Ovary (tissue), 9 donors: Measurements from ENCODE around the gene ZNF503. TPM values are rescaled to one million over a fixed set of nuclear protein-coding genes. Genes with fewer than 3 reads are reported as not detected.

Experiments used
- DNase-seq, 5 donors: peaks; one replicate each; pipeline ENCODE4 v3.0.0-alpha.2; 2019 to 2020
- H3K27ac ChIP-seq, 2 donors: fragments of 200-600 bp; one replicate each; pipeline versions ENCODE4 v1.5.1 to v1.8.0; 2019 to 2022
- H3K27me3 ChIP-seq: fragments of 200-600 bp; one replicate; pipeline ENCODE4 v1.8.0; 2022
- H3K36me3 ChIP-seq: fragments of 200-600 bp; sonication (generic); one replicate; pipeline ENCODE4 v1.5.1; 2019
- H3K4me1 ChIP-seq: one replicate; pipeline ENCODE4 v1.8.1; 2013; ENCODE audit warnings: mild to moderate bottlenecking, moderate library complexity; ENCODE audit not compliant: insufficient read depth
- H3K4me3 ChIP-seq: fragments of 200-600 bp; sonication (generic); one replicate; pipeline ENCODE4 v1.5.1; 2017
- H3K9me3 ChIP-seq, 2 donors: fragments of 200-600 bp in 1 of 2; sonication (generic) in 1 of 2; one replicate each; pipeline versions ENCODE4 v1.5.1 to v1.8.1; 2013 to 2019; ENCODE audit warnings: mild to moderate bottlenecking in 1 of 2, moderate library complexity in 1 of 2
- EP300 ChIP-seq: sonication (generic); formaldehyde crosslinking; IDR thresholded peaks from one replicate; pipeline ENCODE4 v1.6.1; 2017; ENCODE audit warnings: antibody characterized with exemption
- POLR2A ChIP-seq: fragments of 450-650 bp; IDR thresholded peaks from one replicate; pipeline ENCODE4 v1.6.1; 2017; ENCODE audit warnings: antibody characterized with exemption, mild to moderate bottlenecking, moderate library complexity
- WGBS, 3 donors: extraction: QIAGEN DNeasy Blood & Tissue Kit in 1 of 3; methylation state at CpG; one replicate each; pipeline versions ENCODE4 v1.1.5 to v1.1.7; 2013 to 2017; 5-methylcytosine and 5-hydroxymethylcytosine counted together
- intact Hi-C, 4 donors: fragments of 100-400 bp; cut with DNase I; formaldehyde crosslinking; loops; one replicate each; pipeline versions ENCODE4 v1.11.0 to v1.15.1; 2022 to 2023
- polyA plus RNA-seq, 2 donors: library from polyadenylated mRNA; stranded (reverse); fragments of 200-250 nt in 1 of 2; fragments of 350-450 nt in 1 of 2; fragmentation: Illumina TruSeq in 1 of 2; extraction: RNeasy Lipid Tissue Mini Kit (QIAGEN cat#74804) in 1 of 2; gene quantifications; one replicate each; pipeline ENCODE4 v1.2.3, GENCODE V29; 2013 to 2014
- total RNA-seq, 7 donors: library from RNA; depleted of rRNA in 2 of 7; stranded (reverse); fragments of >200 nt in 2 of 7; fragmentation: NEBNext Ultra II Directional in 3 of 7; extraction: Animal tissue kit (Norgen Biotek cat#: 25700) in 3 of 7; gene quantifications; one replicate each; pipeline versions ENCODE4 v1.1.0 to v1.2.4, GENCODE V29; 2016 to 2023
- TF ChIP-seq, protein P1 (sequence below), 3 donors: fragments of 450-650 bp in 2 of 3; fragments of 200-600 bp in 1 of 3; IDR thresholded peaks; one replicate each; pipeline versions ENCODE4 v1.5.1 to v1.8.0; 2016 to 2022; ENCODE audit warnings: antibody characterized with exemption in 3 of 3, mild to moderate bottlenecking in 1 of 3
- donor health status: DM: no; HTN: no; CAD: no; lungs with moderate emphysema.
- donor health status: DM: no; HTN: no; CAD: no.
- donor health status: Bipolar disorder and iron deficiency.
- donor health status: DM: yes; HTN: yes; CAD: no.
- donor health status: DM: no; HTN: no; CAD: no.
- donor health status: DM: yes; HTN: yes; CAD: no.

ZNF503 gene
- total and polyA plus RNA-seq, 9 donors = 21.1 to 221 (median 82.2) TPM

DNA sequence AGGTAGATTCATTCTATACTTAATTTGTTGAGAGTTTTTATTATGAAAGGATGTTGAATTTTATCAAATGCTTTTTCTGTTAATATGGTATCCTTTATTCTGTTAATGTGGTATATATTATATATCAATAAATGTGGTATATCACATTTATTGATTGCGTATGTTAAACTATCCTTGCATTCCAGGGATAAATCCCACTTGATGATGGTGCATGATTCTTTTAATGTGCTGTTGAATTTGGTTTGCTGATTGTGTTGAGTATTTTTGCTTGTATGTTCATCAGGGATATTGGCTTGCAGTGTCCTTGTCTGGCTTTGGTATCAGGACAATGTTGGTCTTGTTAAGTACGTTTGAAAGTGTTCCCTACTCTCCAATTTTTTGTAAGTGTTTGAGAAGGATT lies 41.8 kb upstream of the ZNF503 start:
- TF ChIP-seq, protein P1, sequence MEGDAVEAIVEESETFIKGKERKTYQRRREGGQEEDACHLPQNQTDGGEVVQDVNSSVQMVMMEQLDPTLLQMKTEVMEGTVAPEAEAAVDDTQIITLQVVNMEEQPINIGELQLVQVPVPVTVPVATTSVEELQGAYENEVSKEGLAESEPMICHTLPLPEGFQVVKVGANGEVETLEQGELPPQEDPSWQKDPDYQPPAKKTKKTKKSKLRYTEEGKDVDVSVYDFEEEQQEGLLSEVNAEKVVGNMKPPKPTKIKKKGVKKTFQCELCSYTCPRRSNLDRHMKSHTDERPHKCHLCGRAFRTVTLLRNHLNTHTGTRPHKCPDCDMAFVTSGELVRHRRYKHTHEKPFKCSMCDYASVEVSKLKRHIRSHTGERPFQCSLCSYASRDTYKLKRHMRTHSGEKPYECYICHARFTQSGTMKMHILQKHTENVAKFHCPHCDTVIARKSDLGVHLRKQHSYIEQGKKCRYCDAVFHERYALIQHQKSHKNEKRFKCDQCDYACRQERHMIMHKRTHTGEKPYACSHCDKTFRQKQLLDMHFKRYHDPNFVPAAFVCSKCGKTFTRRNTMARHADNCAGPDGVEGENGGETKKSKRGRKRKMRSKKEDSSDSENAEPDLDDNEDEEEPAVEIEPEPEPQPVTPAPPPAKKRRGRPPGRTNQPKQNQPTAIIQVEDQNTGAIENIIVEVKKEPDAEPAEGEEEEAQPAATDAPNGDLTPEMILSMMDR (IDR thresholded peaks at IDR 0.05) = no peak
- no peak for TF ChIP-seq POLR2A
- no peak for TF ChIP-seq EP300
- no peak for DNase-seq
- Histone ChIP-seq H3K36me3 (no peaks in the 10 kb centered on the region), H3K4me1 (peaks cover 1% of the 10 kb centered on the region), H3K27me3 (no peaks in the 10 kb centered on the region), H3K9me3 (peaks cover 0 to 7% of the 10 kb centered on the region in 2 donors), H3K4me3 (no peak overlapping the region), H3K27ac (no peak overlapping the region)
- 94 to 97% (median 96%) methylated on average over 2 of the region's 2 CpGs for WGBS, 3 donors
- intact Hi-C loops = no loop called here

DNA sequence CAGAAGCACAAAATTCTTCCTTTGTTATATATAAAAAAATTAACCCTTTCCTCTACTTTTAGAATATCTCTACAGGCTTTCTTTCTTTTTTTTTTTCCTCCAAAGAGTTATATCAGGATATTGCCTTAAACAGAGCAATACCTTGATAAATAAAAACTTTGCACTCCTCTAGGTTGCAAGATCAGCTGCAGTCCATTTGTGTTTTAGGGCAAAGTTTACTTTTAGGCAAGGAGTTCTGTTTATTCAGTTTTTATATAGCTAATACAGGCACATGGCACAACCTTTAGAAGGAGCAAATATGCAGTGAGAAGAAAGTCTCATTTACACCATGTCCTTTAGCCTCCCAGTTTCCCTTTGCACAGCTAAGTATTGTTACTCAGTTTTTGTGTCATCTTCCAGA lies 40.1 kb upstream of the ZNF503 start:
- no peak overlapping the region for H3K4me3 ChIP-seq
- TF ChIP-seq POLR2A (no peak), EP300 (no peak)
- TF ChIP-seq, protein P1 (IDR thresholded peaks at IDR 0.05) = no peak
- intact Hi-C loops = no loop called here
- H3K36me3 ChIP-seq = no peaks in the 10 kb centered on the region
- peaks cover 0 to 7% of the 10 kb centered on the region in 2 donors for H3K9me3 ChIP-seq
- no peaks in the 10 kb centered on the region for H3K4me1 ChIP-seq
- no peaks in the 10 kb centered on the region for H3K27me3 ChIP-seq
- H3K27ac ChIP-seq = no peak overlapping the region
- DNase-seq = no peak

DNA sequence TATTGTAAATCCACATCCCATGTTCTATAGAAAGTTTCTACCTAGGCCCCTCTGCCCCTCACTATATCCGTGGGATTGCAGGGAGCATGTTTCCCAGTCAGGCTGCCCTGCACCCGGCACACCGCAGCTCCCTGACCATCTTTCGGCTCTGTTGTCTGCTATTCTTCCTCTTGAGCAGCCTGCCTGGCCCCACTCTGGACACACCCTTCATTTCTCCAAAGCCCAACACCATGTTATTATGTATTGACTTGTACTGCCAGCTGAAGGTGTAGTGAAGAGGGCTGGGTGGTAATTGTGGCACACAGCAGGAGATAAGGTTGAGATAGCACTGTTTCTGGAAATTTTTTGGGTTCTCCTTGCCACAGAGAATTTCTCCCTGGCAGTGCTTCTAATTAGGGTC lies 39.6 kb upstream of the ZNF503 start:
- H3K4me1 ChIP-seq = no peaks in the 10 kb centered on the region
- TF ChIP-seq, protein P1 (IDR thresholded peaks at IDR 0.05) = no peak
- TF ChIP-seq EP300 (no peak), POLR2A (no peak)
- no peak overlapping the region for H3K4me3 ChIP-seq
- WGBS, 3 donors = 86 to 96% (median 93%) methylated on average over 4 of the region's 4 CpGs
- DNase-seq = no peak
- intact Hi-C loops = no loop called here
- no peaks in the 10 kb centered on the region for H3K36me3 ChIP-seq
- H3K9me3 ChIP-seq = peaks cover 0 to 7% of the 10 kb centered on the region in 2 donors
- H3K27ac ChIP-seq = no peak overlapping the region
- no peaks in the 10 kb centered on the region for H3K27me3 ChIP-seq

DNA sequence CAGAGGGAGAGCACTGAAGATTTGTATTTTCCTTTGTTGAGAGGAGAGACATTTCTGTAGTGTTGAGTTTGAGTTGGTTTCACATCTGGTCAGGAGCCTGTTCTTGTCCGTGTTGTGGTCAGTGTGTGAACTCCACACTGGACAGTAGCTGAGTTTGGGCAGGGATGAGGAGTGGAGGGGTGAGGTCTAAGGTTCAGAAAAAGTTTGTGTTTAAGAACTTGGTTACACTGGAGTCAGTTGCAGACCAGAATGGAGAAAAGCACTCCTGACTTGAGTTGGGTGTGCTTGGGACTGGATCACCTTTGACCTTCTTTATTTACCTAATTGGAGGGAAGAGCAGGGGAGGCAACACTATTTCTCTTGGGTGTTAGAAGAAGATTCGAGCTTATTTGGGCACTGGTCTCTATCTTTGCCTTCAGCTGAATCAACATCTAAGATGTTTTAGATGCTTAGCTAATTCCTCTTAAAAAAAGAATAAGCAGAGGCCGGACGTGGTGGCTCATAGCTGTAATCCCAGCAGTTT lies 38.8 kb upstream of the ZNF503 start:
- H3K4me1 ChIP-seq = no peaks in the 10 kb centered on the region
- 93 to 96% (median 94%) methylated on average over 4 of the region's 4 CpGs for WGBS, 3 donors
- no peak overlapping the region for H3K27ac ChIP-seq
- H3K4me3 ChIP-seq = no peak overlapping the region
- no peaks in the 10 kb centered on the region for H3K36me3 ChIP-seq
- peaks cover 0 to 7% of the 10 kb centered on the region in 2 donors for H3K9me3 ChIP-seq
- no peak for TF ChIP-seq EP300
- TF ChIP-seq, protein P1 (IDR thresholded peaks at IDR 0.05) = no peak
- no peak for TF ChIP-seq POLR2A
- H3K27me3 ChIP-seq = no peaks in the 10 kb centered on the region
- intact Hi-C loops = no loop called here
- no peak for DNase-seq
